KMS-11 (cell line): ENCODE results near the gene PRDM1.
A peak's percentile ranks its signal among the peaks of the same experiment; 100 is the strongest.

Experiments used
- H2AFZ ChIP-seq: fragments of 200-600 bp; sonication (generic); 2 replicates; pipeline ENCODE4 v1.6.1; 2016; ENCODE audit warnings: antibody characterized with exemption, mixed run types, low read depth
- H3K27ac ChIP-seq: fragments of 200-600 bp; sonication (generic); 2 replicates; pipeline ENCODE4 v1.6.1; 2016; ENCODE audit warnings: mild to moderate bottlenecking, mixed run types
- H3K27me3 ChIP-seq: fragments of 200-600 bp; sonication (generic); 2 replicates; pipeline ENCODE4 v1.6.1; 2017; ENCODE audit warnings: mild to moderate bottlenecking, low read depth, mixed run types, moderate library complexity; ENCODE audit not compliant: insufficient read depth
- H3K36me3 ChIP-seq: fragments of 200-600 bp; sonication (generic); 2 replicates; pipeline ENCODE4 v1.6.1; 2017; ENCODE audit warnings: mild to moderate bottlenecking, mixed run types; ENCODE audit not compliant: insufficient read depth
- H3K4me1 ChIP-seq: fragments of 200-600 bp; sonication (generic); 2 replicates; pipeline ENCODE4 v1.6.1; 2016; ENCODE audit warnings: mild to moderate bottlenecking, low read depth, mixed run types; ENCODE audit not compliant: poor library complexity, severe bottlenecking
- H3K4me2 ChIP-seq: fragments of 200-600 bp; sonication (generic); 2 replicates; pipeline ENCODE4 v1.7.0; 2016; ENCODE audit warnings: mild to moderate bottlenecking, mixed run types
- H3K4me3 ChIP-seq: fragments of 200-600 bp; sonication (generic); IDR thresholded peaks from 2 replicates; pipeline ENCODE4 v1.6.1; 2017; ENCODE audit warnings: low read depth, low read length, mixed read lengths; ENCODE audit not compliant: insufficient read depth
- H3K79me2 ChIP-seq: fragments of 200-600 bp; sonication (generic); 2 replicates; pipeline ENCODE4 v1.6.1; 2016; ENCODE audit warnings: low read depth, mixed run types; ENCODE audit not compliant: insufficient read depth
- H3K9ac ChIP-seq: fragments of 200-600 bp; sonication (generic); 2 replicates; pipeline ENCODE4 v1.6.1; 2016; ENCODE audit warnings: mild to moderate bottlenecking, mixed run types
- H4K20me1 ChIP-seq: fragments of 200-600 bp; sonication (generic); 2 replicates; pipeline ENCODE4 v1.6.1; 2016; ENCODE audit warnings: mild to moderate bottlenecking, mixed run types; ENCODE audit not compliant: insufficient read depth
- TF ChIP-seq, protein P1 (sequence below): fragments of 200-600 bp; sonication (generic); conservative IDR thresholded peaks from 2 replicates; pipeline ENCODE4 v1.6.1; 2017; ENCODE audit warnings: low read depth, mild to moderate bottlenecking, antibody characterized with exemption, low read length, moderate library complexity, mixed read lengths

The PRDM1 gene

DNA sequence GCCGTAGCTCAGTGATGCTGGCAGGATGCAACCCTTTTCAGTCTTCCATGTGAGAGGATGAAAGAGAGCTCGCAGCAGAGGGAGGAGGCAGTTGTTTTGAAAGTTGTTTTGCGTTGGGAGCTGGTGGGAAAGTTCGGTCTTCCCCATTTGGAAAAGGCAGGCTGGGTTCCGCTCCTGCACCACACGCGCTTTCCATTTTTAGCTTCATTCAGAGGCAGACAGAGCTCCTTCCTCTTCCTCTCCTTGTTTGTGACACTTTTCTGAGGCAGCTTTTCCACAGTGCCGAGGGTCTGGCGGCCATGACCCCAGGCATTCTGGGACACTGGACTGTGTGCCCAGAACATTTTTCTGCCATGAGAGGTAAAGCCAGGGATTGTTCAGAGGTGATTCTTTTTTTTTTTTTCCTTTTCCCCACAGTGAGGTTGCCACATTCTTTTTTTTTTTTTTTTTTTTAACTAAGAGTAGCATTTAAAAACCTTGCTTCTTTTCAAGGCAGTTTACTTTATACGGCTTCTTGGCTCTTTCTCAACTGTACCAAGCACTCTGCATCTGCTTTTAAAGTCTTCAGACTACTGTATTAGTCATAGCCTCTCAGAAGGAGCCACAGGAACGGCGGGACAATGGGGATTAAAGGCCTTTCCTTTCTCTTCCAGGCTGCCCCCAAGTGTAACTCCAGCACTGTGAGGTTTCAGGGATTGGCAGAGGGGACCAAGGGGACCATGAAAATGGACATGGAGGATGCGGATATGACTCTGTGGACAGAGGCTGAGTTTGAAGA is 1.6 kb downstream of the PRDM1 start:
- no peak overlapping the region for H2AFZ ChIP-seq
- H3K9ac ChIP-seq, result peak overlapping the region; percentile 95
- H3K27ac ChIP-seq, result peak overlapping the region; percentile 95
- peaks cover 47% of the 10 kb centered on the region for H3K36me3 ChIP-seq
- no peaks in the 10 kb centered on the region for H3K27me3 ChIP-seq
- TF ChIP-seq, protein P1, sequence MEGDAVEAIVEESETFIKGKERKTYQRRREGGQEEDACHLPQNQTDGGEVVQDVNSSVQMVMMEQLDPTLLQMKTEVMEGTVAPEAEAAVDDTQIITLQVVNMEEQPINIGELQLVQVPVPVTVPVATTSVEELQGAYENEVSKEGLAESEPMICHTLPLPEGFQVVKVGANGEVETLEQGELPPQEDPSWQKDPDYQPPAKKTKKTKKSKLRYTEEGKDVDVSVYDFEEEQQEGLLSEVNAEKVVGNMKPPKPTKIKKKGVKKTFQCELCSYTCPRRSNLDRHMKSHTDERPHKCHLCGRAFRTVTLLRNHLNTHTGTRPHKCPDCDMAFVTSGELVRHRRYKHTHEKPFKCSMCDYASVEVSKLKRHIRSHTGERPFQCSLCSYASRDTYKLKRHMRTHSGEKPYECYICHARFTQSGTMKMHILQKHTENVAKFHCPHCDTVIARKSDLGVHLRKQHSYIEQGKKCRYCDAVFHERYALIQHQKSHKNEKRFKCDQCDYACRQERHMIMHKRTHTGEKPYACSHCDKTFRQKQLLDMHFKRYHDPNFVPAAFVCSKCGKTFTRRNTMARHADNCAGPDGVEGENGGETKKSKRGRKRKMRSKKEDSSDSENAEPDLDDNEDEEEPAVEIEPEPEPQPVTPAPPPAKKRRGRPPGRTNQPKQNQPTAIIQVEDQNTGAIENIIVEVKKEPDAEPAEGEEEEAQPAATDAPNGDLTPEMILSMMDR, result no peak
- H3K79me2 ChIP-seq, result peaks cover 91% of the 10 kb centered on the region
- H3K4me2 ChIP-seq, result peak overlapping the region; percentile 75
- H4K20me1 ChIP-seq, result peaks cover 6% of the 10 kb centered on the region; the same call in 1 of the 2 replicates
- H3K4me1 ChIP-seq, result peaks cover 17% of the 10 kb centered on the region
- H3K4me3 ChIP-seq, result no peak overlapping the region

DNA sequence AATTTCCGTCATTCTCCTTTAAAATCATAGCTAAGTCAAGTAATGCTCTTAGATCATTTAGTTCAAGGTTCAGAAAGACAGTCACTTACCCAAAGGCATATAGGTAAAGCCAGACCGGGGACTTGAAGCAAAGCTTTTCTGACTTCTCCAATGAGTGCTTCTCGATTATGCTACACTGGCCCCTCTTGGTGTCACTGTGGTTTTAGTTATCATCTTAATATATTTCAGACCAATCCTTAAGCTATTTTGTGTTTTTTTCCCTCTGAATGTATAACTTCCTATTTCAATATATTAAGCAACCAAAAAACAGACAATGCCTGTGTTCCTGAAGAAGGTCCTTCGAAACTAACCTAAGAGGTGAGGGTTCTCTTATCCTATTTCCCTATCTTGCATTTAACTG is 3.9 kb downstream of the PRDM1 start:
- H3K36me3 ChIP-seq, result peaks cover 62% of the 10 kb centered on the region
- H3K27ac ChIP-seq, result peak overlapping the region; percentile 95
- peaks cover 2% of the 10 kb centered on the region for H3K4me1 ChIP-seq
- peaks cover 100% of the 10 kb centered on the region for H3K79me2 ChIP-seq
- no peak overlapping the region for H3K4me3 ChIP-seq
- peak overlapping the region; percentile 75 for H3K4me2 ChIP-seq
- H3K9ac ChIP-seq, result peak overlapping the region; percentile 95
- H3K27me3 ChIP-seq, result no peaks in the 10 kb centered on the region
- H4K20me1 ChIP-seq, result peaks cover 6% of the 10 kb centered on the region; the same call in 1 of the 2 replicates
- TF ChIP-seq, protein P1, result no peak
- no peak overlapping the region for H2AFZ ChIP-seq

DNA sequence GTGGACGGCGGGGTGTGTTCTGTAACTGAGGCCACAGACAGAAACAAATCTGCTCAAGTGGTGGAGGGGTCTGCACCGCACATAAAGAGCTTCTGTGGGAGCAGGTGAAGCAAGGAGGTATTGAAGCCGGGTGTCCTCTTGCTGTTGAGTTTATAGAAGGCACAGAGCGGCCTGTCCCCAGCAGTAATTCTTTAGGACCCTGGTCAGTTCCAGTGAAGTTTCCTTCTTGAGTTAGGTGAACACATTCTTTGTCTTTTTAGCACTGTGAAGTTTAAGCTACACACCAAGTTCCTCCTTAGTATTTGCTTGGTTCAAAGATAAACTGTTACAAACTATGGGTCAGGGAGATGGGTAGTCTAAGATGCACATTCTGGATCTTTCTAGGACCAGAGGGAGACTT is 6.1 kb downstream of the PRDM1 start:
- TF ChIP-seq, protein P1, result no peak
- Histone ChIP-seq H3K9ac (peak overlapping the region; percentile 95), H3K4me3 (no peak overlapping the region), H3K79me2 (peaks cover 100% of the 10 kb centered on the region), H4K20me1 (no peaks in the 10 kb centered on the region), H3K4me2 (peak overlapping the region; percentile 75), H3K27me3 (no peaks in the 10 kb centered on the region), H2AFZ (no peak overlapping the region), H3K36me3 (peaks cover 76% of the 10 kb centered on the region), H3K27ac (peak overlapping the region; percentile 95), H3K4me1 (peaks cover 7% of the 10 kb centered on the region)

DNA sequence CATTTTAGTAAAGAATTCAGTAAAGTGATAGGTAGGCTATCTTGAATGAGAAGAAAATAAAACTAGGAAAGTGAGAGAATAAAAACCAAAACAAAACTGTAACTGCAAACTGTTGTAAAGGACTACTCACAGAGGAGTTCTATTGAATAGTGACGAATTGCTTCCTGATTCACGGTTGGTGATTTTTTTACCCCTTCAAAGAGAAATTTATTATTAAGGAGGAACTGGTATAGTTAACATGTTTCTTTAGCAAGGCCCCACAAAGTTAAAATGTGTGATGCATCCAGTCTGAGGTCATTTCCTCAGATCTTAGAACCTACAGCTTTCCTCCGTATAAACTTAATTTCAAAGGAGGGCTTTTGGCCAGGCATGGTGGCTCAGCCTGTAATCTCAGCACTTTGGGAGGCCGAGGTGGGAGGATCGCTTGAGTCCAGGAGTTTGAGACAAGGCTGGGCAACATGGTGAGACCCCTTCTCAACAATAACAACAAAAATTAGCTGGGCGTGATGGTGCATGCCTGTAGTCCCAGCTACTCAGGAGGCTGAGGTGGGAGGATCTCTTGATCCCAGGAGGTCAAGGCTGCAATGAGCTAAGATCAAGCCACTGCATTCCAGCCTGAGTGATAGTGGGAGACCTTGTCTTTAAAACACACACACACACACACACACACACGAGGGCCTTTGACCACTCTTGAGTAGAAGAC is 8.3 kb downstream of the PRDM1 start:
- Histone ChIP-seq H3K27ac (peak overlapping the region; percentile 95), H3K4me2 (peak overlapping the region; percentile 75), H3K9ac (peak overlapping the region; percentile 95), H3K4me3 (no peak overlapping the region), H4K20me1 (no peaks in the 10 kb centered on the region), H3K27me3 (no peaks in the 10 kb centered on the region), H2AFZ (no peak overlapping the region), H3K36me3 (peaks cover 72% of the 10 kb centered on the region), H3K79me2 (peaks cover 100% of the 10 kb centered on the region), H3K4me1 (peaks cover 7% of the 10 kb centered on the region)
- TF ChIP-seq, protein P1, result no peak
